Measurements from ENCODE around the gene SAA1.
"Not testable (repeated sequence)": the region's sequence is repeated elsewhere in the genome, so short reads cannot be mapped to it uniquely, and the experiment has no call there.

SAA1 gene

GRCh38 chr11:18259259-18259658, 6.8 kb upstream of the SAA1 start:
- DNase-seq (ENCODE audit: low read depth in 2 of 2), result no peak

- no peak for DNase-seq (ENCODE audit: low read depth in 2 of 2)
These were observed 4.3 kb upstream of the SAA1 start for GRCh38 chr11:18261721-18262120.

- not testable (repeated sequence) for DNase-seq (ENCODE audit: low read depth in 2 of 2)
These were observed 3.2 kb upstream of the SAA1 start for GRCh38 chr11:18262681-18263350.

GRCh38 chr11:18264035-18264434, 2.0 kb upstream of the SAA1 start:
- no peak for DNase-seq (ENCODE audit: low read depth in 2 of 2)

GRCh38 chr11:18264677-18265555, 1.1 kb upstream of the SAA1 start:
- DNase-seq (ENCODE audit: low read depth in 2 of 2), result no peak

- DNase-seq (ENCODE audit: low read depth in 2 of 2), result not testable (repeated sequence)
These were observed 1.5 kb downstream of the SAA1 start for GRCh38 chr11:18267335-18268133.

- DNase-seq (ENCODE audit: low read depth in 2 of 2), result not testable (repeated sequence)
These were observed 3.2 kb downstream of the SAA1 start for GRCh38 chr11:18269252-18269651.

- DNase-seq (ENCODE audit: low read depth in 2 of 2), result no peak
These were observed 4.0 kb downstream of the SAA1 start for GRCh38 chr11:18270102-18270501.

GRCh38 chr11:18271206-18271605, 5.1 kb downstream of the SAA1 start:
- no peak for DNase-seq (ENCODE audit: low read depth in 2 of 2)

GRCh38 chr11:18277565-18278271, 11.7 kb downstream of the SAA1 start:
- no peak for DNase-seq (ENCODE audit: low read depth in 2 of 2)

- DNase-seq (ENCODE audit: low read depth in 2 of 2), result no peak
These were observed 14.5 kb downstream of the SAA1 start for GRCh38 chr11:18280438-18281045.

- DNase-seq (ENCODE audit: low read depth in 2 of 2), result no peak
These were observed 16.6 kb downstream of the SAA1 start for GRCh38 chr11:18282626-18283025.

- DNase-seq (ENCODE audit: low read depth in 2 of 2), result no peak
These were observed 19.8 kb downstream of the SAA1 start for GRCh38 chr11:18285841-18286240.

- no peak for DNase-seq (ENCODE audit: low read depth in 2 of 2)
These were observed 22.8 kb downstream of the SAA1 start for GRCh38 chr11:18288911-18289310.

GRCh38 chr11:18294862-18295261, 28.8 kb downstream of the SAA1 start:
- no peak for DNase-seq (ENCODE audit: low read depth in 2 of 2)

GRCh38 chr11:18295316-18295715, 29.3 kb downstream of the SAA1 start:
- no peak for DNase-seq (ENCODE audit: low read depth in 2 of 2)

- no peak for DNase-seq (ENCODE audit: low read depth in 2 of 2)
These were observed 33.7 kb downstream of the SAA1 start for GRCh38 chr11:18299721-18300120.

GRCh38 chr11:18304745-18305144, 38.7 kb downstream of the SAA1 start:
- DNase-seq (ENCODE audit: low read depth in 2 of 2), result no peak

GRCh38 chr11:18307461-18308139, 41.5 kb downstream of the SAA1 start:
- DNase-seq (ENCODE audit: low read depth in 2 of 2), result no peak

- DNase-seq (ENCODE audit: low read depth in 2 of 2), result no peak
These were observed 42.2 kb downstream of the SAA1 start for GRCh38 chr11:18308242-18308641.

- no peak for DNase-seq (ENCODE audit: low read depth in 2 of 2)
These were observed 43.6 kb downstream of the SAA1 start for GRCh38 chr11:18309691-18310090.
